ENCODE measurements around the gene GCSAM.

DNA sequence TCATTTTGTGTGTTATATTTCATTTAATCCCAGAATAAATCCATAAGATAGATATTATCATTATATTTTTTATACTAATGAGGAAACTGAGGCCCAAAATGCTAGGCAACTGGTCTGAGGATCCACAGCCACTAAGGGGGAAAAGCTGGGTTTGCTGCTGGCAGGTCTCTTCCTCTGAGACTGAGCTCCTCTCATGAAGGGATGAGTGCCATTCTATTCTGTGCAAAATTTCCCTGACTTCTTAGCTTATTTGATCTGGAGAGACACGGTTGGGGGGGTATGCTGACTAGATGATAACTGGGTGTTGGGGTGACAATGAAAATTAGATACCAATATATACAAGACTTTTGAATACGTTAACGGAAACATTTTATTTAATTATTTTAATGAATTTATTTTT is 1.9 kb downstream of the GCSAM start:
- TF ChIP-seq CTCF (conservative IDR thresholded peaks at IDR 0.05; ENCODE audit: low read length) (no peak), EZH2phosphoT487 (IDR thresholded peaks at IDR 0.05; ENCODE audit: borderline replicate concordance) (no peak)

Measured in Loucy (cell line).